Hepatocyte (in vitro differentiated cells): ENCODE measurements around the gene GHITM. TPM values are rescaled to one million over a fixed set of nuclear protein-coding genes. Genes with fewer than 3 reads are reported as not detected.
"Not testable (repeated sequence)": the region's sequence is repeated elsewhere in the genome, so short reads cannot be mapped to it uniquely, and the experiment has no call there.

Experiments used
- DNase-seq: peaks from one replicate; pipeline ENCODE4 v3.0.0-alpha.2; 2016; ENCODE audit warnings: low spot score
- H2AFZ ChIP-seq: fragments of 200-600 bp; sonication (generic); 2 replicates; pipeline ENCODE4 v1.6.0; 2016; ENCODE audit warnings: antibody characterized with exemption, mild to moderate bottlenecking
- H3K27ac ChIP-seq: fragments of 200-600 bp; sonication (generic); 2 replicates; pipeline ENCODE4 v1.5.1; 2016; ENCODE audit warnings: mild to moderate bottlenecking
- H3K27me3 ChIP-seq: fragments of 200-600 bp; sonication (generic); 2 replicates; pipeline ENCODE4 v1.6.1; 2016
- H3K36me3 ChIP-seq: fragments of 200-600 bp; sonication (generic); replicated peaks from 2 replicates; pipeline ENCODE4 v1.5.1; 2016; ENCODE audit warnings: low read depth; ENCODE audit not compliant: insufficient read depth
- H3K4me1 ChIP-seq: fragments of 200-600 bp; sonication (generic); 2 replicates; pipeline ENCODE4 v1.5.1; 2016; ENCODE audit warnings: mild to moderate bottlenecking, moderate library complexity; ENCODE audit not compliant: insufficient read depth
- H3K4me2 ChIP-seq: fragments of 200-600 bp; sonication (generic); 2 replicates; pipeline ENCODE4 v1.6.0; 2016
- H3K4me3 ChIP-seq: fragments of 200-600 bp; sonication (generic); 2 replicates; pipeline ENCODE4 v1.5.1; 2016; ENCODE audit warnings: mild to moderate bottlenecking
- H3K79me2 ChIP-seq: fragments of 200-600 bp; sonication (generic); 2 replicates; pipeline ENCODE4 v1.6.0; 2017; ENCODE audit warnings: mild to moderate bottlenecking
- H3K9me2 ChIP-seq: fragments of 200-600 bp; sonication (generic); replicated peaks from 2 replicates; pipeline ENCODE4 v1.6.0; 2017; ENCODE audit warnings: mild to moderate bottlenecking; ENCODE audit not compliant: insufficient read depth
- H3K9me3 ChIP-seq: fragments of 200-600 bp; sonication (generic); 2 replicates; pipeline ENCODE4 v1.5.1; 2016; ENCODE audit warnings: low read depth, mild to moderate bottlenecking
- H4K20me1 ChIP-seq: fragments of 200-600 bp; sonication (generic); 2 replicates; pipeline ENCODE4 v1.6.0; 2016; ENCODE audit warnings: mild to moderate bottlenecking; ENCODE audit not compliant: insufficient read depth, poor library complexity, severe bottlenecking
- EZH2 ChIP-seq: fragments of 200-600 bp; sonication (generic); IDR thresholded peaks from 2 replicates; pipeline ENCODE4 v1.6.1; 2016; ENCODE audit warnings: antibody characterized with exemption, mild to moderate bottlenecking, borderline replicate concordance
- EZH2phosphoT487 ChIP-seq: fragments of 200-600 bp; sonication (generic); IDR thresholded peaks from one replicate; pipeline ENCODE4 v1.6.1; 2018; ENCODE audit warnings: antibody characterized with exemption, mild to moderate bottlenecking, low read depth, moderate library complexity; ENCODE audit not compliant: unreplicated experiment, severe bottlenecking
- WGBS: methylation state at CpG from one replicate; pipeline ENCODE4 v1.1.6; 2016; ENCODE audit warnings: low lambda C conversion rate; ENCODE audit errors: missing lambda C conversion rate; 5-methylcytosine and 5-hydroxymethylcytosine counted together
- polyA plus RNA-seq: library from polyadenylated mRNA; unstranded; fragments of >200 nt; fragmentation: Nextera tagmentation; extraction: Ambion mirVana; gene quantifications from 2 replicates; pipeline ENCODE4 v1.2.1, GENCODE V29; 2016
- total RNA-seq: library from RNA; depleted of rRNA; stranded (reverse); fragments of >200 nt; gene quantifications from 2 replicates; pipeline ENCODE4 v1.2.3, GENCODE V29; 2014
- TF ChIP-seq, protein P1 (sequence below): fragments of 200-600 bp; sonication (generic); IDR thresholded peaks from 2 replicates; pipeline ENCODE4 v1.5.1; 2016; ENCODE audit warnings: antibody characterized with exemption, mild to moderate bottlenecking; ENCODE audit not compliant: poor library complexity

The GHITM gene
- total and polyA plus RNA-seq, 2 experiments from 2014 or later = 215 to 273 TPM

GRCh38 chr10:84098667-84099066 is 40.6 kb upstream of the GHITM start:
- Histone ChIP-seq H3K4me3 (no peak overlapping the region), H4K20me1 (no peaks in the 10 kb centered on the region), H3K79me2 (no peaks in the 10 kb centered on the region), H3K4me2 (no peak overlapping the region), H3K36me3 (no peaks in the 10 kb centered on the region), H2AFZ (no peak overlapping the region), H3K27me3 (no peaks in the 10 kb centered on the region), H3K4me1 (no peaks in the 10 kb centered on the region), H3K9me2 (no peaks in the 10 kb centered on the region), H3K27ac (no peak overlapping the region), H3K9me3 (no peaks in the 10 kb centered on the region)
- TF ChIP-seq EZH2 (no peak), EZH2phosphoT487 (no peak)
- TF ChIP-seq, protein P1, sequence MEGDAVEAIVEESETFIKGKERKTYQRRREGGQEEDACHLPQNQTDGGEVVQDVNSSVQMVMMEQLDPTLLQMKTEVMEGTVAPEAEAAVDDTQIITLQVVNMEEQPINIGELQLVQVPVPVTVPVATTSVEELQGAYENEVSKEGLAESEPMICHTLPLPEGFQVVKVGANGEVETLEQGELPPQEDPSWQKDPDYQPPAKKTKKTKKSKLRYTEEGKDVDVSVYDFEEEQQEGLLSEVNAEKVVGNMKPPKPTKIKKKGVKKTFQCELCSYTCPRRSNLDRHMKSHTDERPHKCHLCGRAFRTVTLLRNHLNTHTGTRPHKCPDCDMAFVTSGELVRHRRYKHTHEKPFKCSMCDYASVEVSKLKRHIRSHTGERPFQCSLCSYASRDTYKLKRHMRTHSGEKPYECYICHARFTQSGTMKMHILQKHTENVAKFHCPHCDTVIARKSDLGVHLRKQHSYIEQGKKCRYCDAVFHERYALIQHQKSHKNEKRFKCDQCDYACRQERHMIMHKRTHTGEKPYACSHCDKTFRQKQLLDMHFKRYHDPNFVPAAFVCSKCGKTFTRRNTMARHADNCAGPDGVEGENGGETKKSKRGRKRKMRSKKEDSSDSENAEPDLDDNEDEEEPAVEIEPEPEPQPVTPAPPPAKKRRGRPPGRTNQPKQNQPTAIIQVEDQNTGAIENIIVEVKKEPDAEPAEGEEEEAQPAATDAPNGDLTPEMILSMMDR = no peak
- WGBS = 46% methylated on average over 2 of the region's 2 CpGs
- no peak for DNase-seq

- Histone ChIP-seq H3K4me1 (no peaks in the 10 kb centered on the region), H3K27ac (no peak overlapping the region), H3K9me3 (no peaks in the 10 kb centered on the region), H4K20me1 (no peaks in the 10 kb centered on the region), H3K4me3 (no peak overlapping the region), H3K79me2 (no peaks in the 10 kb centered on the region), H3K9me2 (no peaks in the 10 kb centered on the region), H3K27me3 (no peaks in the 10 kb centered on the region), H3K4me2 (no peak overlapping the region), H2AFZ (no peak overlapping the region), H3K36me3 (no peaks in the 10 kb centered on the region)
- no peak for TF ChIP-seq EZH2
- TF ChIP-seq EZH2phosphoT487 = no peak
- TF ChIP-seq, protein P1 = no peak
- WGBS = 88% methylated on average over 2 of the region's 2 CpGs
- DNase-seq = no peak
Measured at GRCh38 chr10:84101042-84101441, 38.3 kb upstream of the GHITM start.

DNA sequence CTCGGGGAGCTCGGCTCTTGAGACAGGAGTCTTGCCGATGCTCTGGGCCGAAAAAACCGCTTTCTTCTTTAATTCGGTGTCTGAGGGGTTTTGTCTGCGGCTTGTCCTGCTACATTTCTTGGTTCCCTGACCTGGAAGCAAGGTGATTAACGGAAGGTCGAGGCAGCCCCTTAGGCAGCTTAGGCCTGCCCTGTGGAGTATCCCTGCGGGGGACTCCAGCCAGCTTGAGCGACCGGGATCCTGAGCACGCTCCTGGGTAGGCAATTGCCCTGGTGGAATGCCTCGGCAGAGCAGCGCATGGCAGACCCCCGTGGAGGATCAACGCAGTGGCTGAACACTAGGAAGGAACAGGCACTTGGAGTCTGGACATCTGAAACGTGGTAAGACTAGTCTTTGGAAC is 30.5 kb upstream of the GHITM start:
- Histone ChIP-seq H3K4me1 (no peaks in the 10 kb centered on the region), H2AFZ (no peak overlapping the region), H3K4me3 (no peak overlapping the region), H4K20me1 (no peaks in the 10 kb centered on the region), H3K4me2 (no peak overlapping the region), H3K27me3 (no peaks in the 10 kb centered on the region), H3K79me2 (no peaks in the 10 kb centered on the region), H3K36me3 (no peaks in the 10 kb centered on the region), H3K9me3 (no peaks in the 10 kb centered on the region), H3K9me2 (no peaks in the 10 kb centered on the region), H3K27ac (no peak overlapping the region)
- 91% methylated on average over 18 of the region's 18 CpGs for WGBS
- no peak for DNase-seq
- TF ChIP-seq EZH2 = no peak
- no peak for TF ChIP-seq EZH2phosphoT487
- TF ChIP-seq, protein P1 = no peak

- H3K27me3 ChIP-seq, DNase-seq, H3K4me1 ChIP-seq, H3K79me2 ChIP-seq, H3K36me3 ChIP-seq, H3K4me2 ChIP-seq, H3K27ac ChIP-seq, H3K9me2 ChIP-seq, H3K4me3 ChIP-seq, H2AFZ ChIP-seq, H3K9me3 ChIP-seq, H4K20me1 ChIP-seq: not testable (repeated sequence)
- WGBS = 93% methylated on average over 9 of the region's 9 CpGs
Measured at GRCh38 chr10:84109772-84110171, 29.5 kb upstream of the GHITM start.

- H3K36me3 ChIP-seq = not testable (repeated sequence)
Measured at GRCh38 chr10:84113468-84113867, 25.8 kb upstream of the GHITM start.

More at GRCh38 chr10:84113468-84113867, 25.8 kb upstream of the GHITM start:
- DNase-seq, H3K4me1 ChIP-seq, H3K27me3 ChIP-seq, H3K4me3 ChIP-seq, H4K20me1 ChIP-seq, H3K79me2 ChIP-seq, H2AFZ ChIP-seq, H3K9me3 ChIP-seq, H3K27ac ChIP-seq, H3K9me2 ChIP-seq, H3K4me2 ChIP-seq: not testable (repeated sequence)
- WGBS = 91% methylated on average over 1 of the region's 1 CpG
